ENCODE measurements around the gene MAML2. TPM values are rescaled to one million over a fixed set of nuclear protein-coding genes. Genes with fewer than 3 reads are reported as not detected.

Gene MAML2
- total and polyA plus RNA-seq, 2 of the 8 experiments (the other 6 are each of a cell fraction or from before 2014, with no cell fraction given), result 3.8 to 6.6 TPM

- H3K4me2 ChIP-seq (ENCODE audit: insufficient read depth in 1 of 2, low read depth in 2 of 2, low read length in 2 of 2), result no peak overlapping the region
- FAIRE-seq (no peak), DNase-seq (ENCODE audit: low read depth in 1 of 2, low spot score in 2 of 2) (no peak)
- TF ChIP-seq NANOG (IDR thresholded peaks at IDR 0.05; ENCODE audit: insufficient read depth, low read depth, low read length, poor library complexity, severe bottlenecking), result no peak
Measured at GRCh38 chr11:96157517-96157873, 185.5 kb downstream of the MAML2 start.

More at GRCh38 chr11:96157517-96157873, 185.5 kb downstream of the MAML2 start:
- no peaks in the 10 kb centered on the region for H3K36me3 ChIP-seq (ENCODE audit: control insufficient read depth in 2 of 4, insufficient read depth in 4 of 4, low read length in 3 of 4)
- no peak overlapping the region for H2AFZ ChIP-seq (ENCODE audit: low read length)
- H2BK15ac ChIP-seq (ENCODE audit: low read length), result no peak overlapping the region
- no peaks in the 10 kb centered on the region for H3K9me3 ChIP-seq (ENCODE audit: insufficient read depth in 2 of 2, low read depth in 1 of 2, low read length in 1 of 2)
- H3K27ac ChIP-seq (ENCODE audit: low read depth, low read length), result no peak overlapping the region
- peaks cover 0 to 19% (median 8%) of the 10 kb centered on the region in 4 experiments; a peak in 4 of 7 replicates for H3K4me1 ChIP-seq (replicated peaks in 1 of 4; ENCODE audit: control insufficient read depth in 3 of 4, insufficient read depth in 4 of 4, low read length in 3 of 4)
- CTCF ChIA-PET (ENCODE audit: partially characterized antibody), result interaction anchor here (1.1 to 2.2 kb wide), 3 partner anchors 12 to 186 kb away, joined by 3 to 8 read pairs (median 4); partner anchors contain the start of gene MAML2
- POLR2A ChIA-PET (ENCODE audit: partially characterized antibody), result no interaction called here
- H3K4me3 ChIP-seq (ENCODE audit: extremely low read depth in 1 of 4, insufficient read depth in 2 of 4, low read depth in 3 of 4, low read length in 4 of 4), result no peak overlapping the region
- H3K9ac ChIP-seq (replicated peaks in 1 of 4; ENCODE audit: extremely low read depth in 1 of 4, low read depth in 3 of 4, low read length in 3 of 4), result no peak overlapping the region
- no peak overlapping the region for H4K5ac ChIP-seq (ENCODE audit: insufficient read length, low read depth, low read length)
- no peaks in the 10 kb centered on the region for H3K79me2 ChIP-seq (ENCODE audit: control insufficient read depth in 1 of 2, insufficient read depth in 2 of 2, low read length in 2 of 2)
- H2BK120ac ChIP-seq (replicated peaks; ENCODE audit: low read depth, low read length), result no peak overlapping the region
- no peaks in the 10 kb centered on the region for H4K20me1 ChIP-seq (replicated peaks in 1 of 2; ENCODE audit: control insufficient read depth in 1 of 2, insufficient read depth in 2 of 2, low read length in 2 of 2)
- no peak overlapping the region for H3K4ac ChIP-seq (replicated peaks; ENCODE audit: insufficient read length, low read depth, low read length)
- no peak overlapping the region for H2BK5ac ChIP-seq (ENCODE audit: low read depth, low read length)
- no peak overlapping the region for H3K56ac ChIP-seq (replicated peaks; ENCODE audit: insufficient read length, low read depth, low read length)
- H4K91ac ChIP-seq (replicated peaks; ENCODE audit: insufficient read length, low read length), result no peak overlapping the region
- H3K14ac ChIP-seq (ENCODE audit: insufficient read length), result no peak overlapping the region
- no peak overlapping the region for H2BK12ac ChIP-seq (ENCODE audit: low read depth, low read length)
- no peaks in the 10 kb centered on the region for H3K27me3 ChIP-seq (replicated peaks in 1 of 4; ENCODE audit: control insufficient read depth in 3 of 4, extremely low read depth in 1 of 4, insufficient read depth in 3 of 4, low read length in 3 of 4)
- H3K18ac ChIP-seq (ENCODE audit: extremely low read depth, low read length), result no peak overlapping the region
- H3K79me1 ChIP-seq (ENCODE audit: low read depth, low read length), result no peaks in the 10 kb centered on the region; the same call in 1 of the 2 replicates
- H3K23ac ChIP-seq (ENCODE audit: insufficient read length), result no peak overlapping the region
- H2BK20ac ChIP-seq (ENCODE audit: low read length), result no peak overlapping the region
- no peak overlapping the region for H4K8ac ChIP-seq (ENCODE audit: extremely low read depth, insufficient read depth, low read length)
- no peak overlapping the region for H2AK5ac ChIP-seq (ENCODE audit: low read depth, low read length)
- no peaks in the 10 kb centered on the region for H3K23me2 ChIP-seq (ENCODE audit: low read depth, low read length)
